ENCODE measurements around the gene DHRS3. TPM values are rescaled to one million over a fixed set of nuclear protein-coding genes. Genes with fewer than 3 reads are reported as not detected.

Gene DHRS3
- total and polyA plus RNA-seq, 2 of the 13 experiments (the other 11 are each of a cell fraction or from before 2014, with no cell fraction given) = 48.5 to 90.5 TPM

- TF ChIP-seq SP2 (CRISPR knock-in tag; IDR thresholded peaks at IDR 0.05) = no peak
- peak; percentile 84 for TF ChIP-seq ETV5 (CRISPR knock-in tag; IDR thresholded peaks at IDR 0.05; ENCODE audit: borderline replicate concordance)
- TF ChIP-seq ZNF296 (CRISPR knock-in tag; conservative IDR thresholded peaks at IDR 0.05) = no peak
- 0 out of 2 replicates have a peak, but pooled peaks have one; percentile 24 for TF ChIP-seq MTF1 (CRISPR knock-in tag; IDR thresholded peaks at IDR 0.05)
- no peak; the same call in 1 of the 2 replicates for TF ChIP-seq ZNF44 (CRISPR knock-in tag; IDR thresholded peaks at IDR 0.05)
- peak; percentile 87 for TF ChIP-seq MIXL1 (CRISPR knock-in tag; IDR thresholded peaks at IDR 0.05)
- no peak for TF ChIP-seq ZNF83 (CRISPR knock-in tag; IDR thresholded peaks at IDR 0.05; ENCODE audit: borderline replicate concordance)
- no peak for TF ChIP-seq ZNF841 (CRISPR knock-in tag; IDR thresholded peaks at IDR 0.05; ENCODE audit: borderline replicate concordance)
- TF ChIP-seq, protein P1, sequence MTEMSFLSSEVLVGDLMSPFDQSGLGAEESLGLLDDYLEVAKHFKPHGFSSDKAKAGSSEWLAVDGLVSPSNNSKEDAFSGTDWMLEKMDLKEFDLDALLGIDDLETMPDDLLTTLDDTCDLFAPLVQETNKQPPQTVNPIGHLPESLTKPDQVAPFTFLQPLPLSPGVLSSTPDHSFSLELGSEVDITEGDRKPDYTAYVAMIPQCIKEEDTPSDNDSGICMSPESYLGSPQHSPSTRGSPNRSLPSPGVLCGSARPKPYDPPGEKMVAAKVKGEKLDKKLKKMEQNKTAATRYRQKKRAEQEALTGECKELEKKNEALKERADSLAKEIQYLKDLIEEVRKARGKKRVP (CRISPR knock-in tag; IDR thresholded peaks at IDR 0.05) = no peak; a peak in 1 of 4 replicates
- TF ChIP-seq ZNF263 (CRISPR knock-in tag; IDR thresholded peaks at IDR 0.05) = peak; percentile 47; the same call in 1 of the 2 replicates
- TF ChIP-seq, protein P2, sequence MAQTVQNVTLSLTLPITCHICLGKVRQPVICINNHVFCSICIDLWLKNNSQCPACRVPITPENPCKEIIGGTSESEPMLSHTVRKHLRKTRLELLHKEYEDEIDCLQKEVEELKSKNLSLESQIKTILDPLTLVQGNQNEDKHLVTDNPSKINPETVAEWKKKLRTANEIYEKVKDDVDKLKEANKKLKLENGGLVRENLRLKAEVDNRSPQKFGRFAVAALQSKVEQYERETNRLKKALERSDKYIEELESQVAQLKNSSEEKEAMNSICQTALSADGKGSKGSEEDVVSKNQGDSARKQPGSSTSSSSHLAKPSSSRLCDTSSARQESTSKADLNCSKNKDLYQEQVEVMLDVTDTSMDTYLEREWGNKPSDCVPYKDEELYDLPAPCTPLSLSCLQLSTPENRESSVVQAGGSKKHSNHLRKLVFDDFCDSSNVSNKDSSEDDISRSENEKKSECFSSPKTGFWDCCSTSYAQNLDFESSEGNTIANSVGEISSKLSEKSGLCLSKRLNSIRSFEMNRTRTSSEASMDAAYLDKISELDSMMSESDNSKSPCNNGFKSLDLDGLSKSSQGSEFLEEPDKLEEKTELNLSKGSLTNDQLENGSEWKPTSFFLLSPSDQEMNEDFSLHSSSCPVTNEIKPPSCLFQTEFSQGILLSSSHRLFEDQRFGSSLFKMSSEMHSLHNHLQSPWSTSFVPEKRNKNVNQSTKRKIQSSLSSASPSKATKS (CRISPR knock-in tag; IDR thresholded peaks at IDR 0.05) = no peak
- TF ChIP-seq ZFP36L1 (CRISPR knock-in tag; IDR thresholded peaks at IDR 0.05) = peak; percentile 86; the same call in 1 of the 2 replicates
- no peak; the same call in 1 of the 2 replicates for TF ChIP-seq ZNF639 (CRISPR knock-in tag; conservative IDR thresholded peaks at IDR 0.05)
- peak; percentile 95 for TF ChIP-seq PHF21A (CRISPR knock-in tag; IDR thresholded peaks at IDR 0.05)
- peak; percentile 70; the same call in 1 of the 2 replicates for TF ChIP-seq ZNF816 (CRISPR knock-in tag; IDR thresholded peaks at IDR 0.05; ENCODE audit: borderline replicate concordance)
- no peak; the same call in 1 of the 2 replicates for TF ChIP-seq PRDM4 (CRISPR knock-in tag; IDR thresholded peaks at IDR 0.05; ENCODE audit: borderline replicate concordance)
- TF ChIP-seq STAT5B (CRISPR knock-in tag; IDR thresholded peaks at IDR 0.05) = peak; percentile 89; the same call in 1 of the 2 replicates
- 0 out of 2 replicates have a peak, but pooled peaks have one; percentile 13 for TF ChIP-seq NFE2 (CRISPR knock-in tag; IDR thresholded peaks at IDR 0.05)
- TF ChIP-seq FOXC1 (CRISPR knock-in tag; IDR thresholded peaks at IDR 0.05; ENCODE audit: borderline replicate concordance) = peak; percentile 93
- peak; percentile 93 for TF ChIP-seq ZFP1 (CRISPR knock-in tag; IDR thresholded peaks at IDR 0.05)
- no peak for TF ChIP-seq ZNF790 (CRISPR knock-in tag; IDR thresholded peaks at IDR 0.05; ENCODE audit: borderline replicate concordance)
- TF ChIP-seq CCDC6 (CRISPR knock-in tag; IDR thresholded peaks at IDR 0.05) = no peak; the same call in 1 of the 2 replicates
Observed at GRCh38 chr1:12528021-12528852, 89.8 kb downstream of the DHRS3 start (continued).
